K562 (cell line): ENCODE measurements around the gene USP28. TPM values are rescaled to one million over a fixed set of nuclear protein-coding genes. Genes with fewer than 3 reads are reported as not detected.

ENCODE experiments used
- CBX8 ChIP-seq: fragments of 200-600 bp; sonication (generic); IDR thresholded peaks from 2 replicates; pipeline ENCODE4 v1.6.1; 2012; ENCODE audit warnings: borderline replicate concordance, mixed run types, low read depth, mild to moderate bottlenecking, moderate library complexity, mixed read lengths, low read length, control low read depth, inconsistent platforms; ENCODE audit not compliant: poor library complexity, severe bottlenecking; ENCODE audit errors: extremely low read depth
- CGGBP1 ChIP-seq: fragments of 250-450 bp; sonication (Bioruptor Pico); IDR thresholded peaks from 2 replicates; pipeline ENCODE4 v1.9.0; 2021; ENCODE audit warnings: mild to moderate bottlenecking
- ELF1 ChIP-seq: fragments of 200-800 bp; sonication (Bioruptor generic); IDR thresholded peaks from 2 replicates; pipeline ENCODE4 v1.6.1; 2016; ENCODE audit warnings: missing genetic modification characterization, missing compliant biosample characterization
- GMEB1 ChIP-seq: fragments of 250-450 bp; sonication (Bioruptor Pico); IDR thresholded peaks from 2 replicates; pipeline ENCODE4 v1.4.0; 2020; ENCODE audit warnings: mild to moderate bottlenecking
- MTF1 ChIP-seq: fragments of 250-450 bp; sonication (Bioruptor Pico); IDR thresholded peaks from 2 replicates; pipeline ENCODE4 v1.9.0; 2021; ENCODE audit warnings: moderate library complexity, mild to moderate bottlenecking, inconsistent platforms, borderline replicate concordance
- NCOA6 ChIP-seq: fragments of 450-650 bp; IDR thresholded peaks from 2 replicates; pipeline ENCODE4 v1.6.1; 2017; ENCODE audit warnings: mild to moderate bottlenecking
- NFATC3 ChIP-seq: fragments of 450-650 bp; IDR thresholded peaks from 2 replicates; pipeline ENCODE4 v1.6.1; 2017; ENCODE audit warnings: mild to moderate bottlenecking
- NFIC ChIP-seq: fragments of 450-650 bp; IDR thresholded peaks from 2 replicates; pipeline ENCODE4 v1.6.1; 2017; ENCODE audit warnings: mild to moderate bottlenecking, inconsistent platforms
- NR0B1 ChIP-seq: fragments of 450-650 bp; IDR thresholded peaks from one replicate; pipeline ENCODE4 v1.6.1; 2018; ENCODE audit warnings: mild to moderate bottlenecking, moderate library complexity; ENCODE audit not compliant: partially characterized antibody
- NR2C2 ChIP-seq, 2 experiments: fragments of 200-800 bp in 1 of 2; sonication (Bioruptor generic) in 1 of 2; sonication (generic) in 1 of 2; formaldehyde crosslinking in 1 of 2; IDR thresholded peaks; 2 replicates each; pipeline versions ENCODE4 v1.6.1 to v1.8.0; 2016 to 2022; ENCODE audit warnings: mild to moderate bottlenecking in 1 of 2, missing compliant biosample characterization in 1 of 2, missing genetic modification characterization in 1 of 2, missing genetic modification reagents in 1 of 2
- RBM15 ChIP-seq: fragments of 200-400 bp; formaldehyde crosslinking; IDR thresholded peaks from 2 replicates; pipeline ENCODE4 v1.6.1; 2018; ENCODE audit warnings: mild to moderate bottlenecking, low read length, moderate library complexity; ENCODE audit not compliant: insufficient read depth
- SMARCC2 ChIP-seq: fragments of 450-650 bp; IDR thresholded peaks from 2 replicates; pipeline ENCODE4 v1.6.1; 2017; ENCODE audit warnings: antibody characterized with exemption, moderate library complexity, mild to moderate bottlenecking, low read depth
- SNRNP70 ChIP-seq: fragments of 200-400 bp; formaldehyde crosslinking; optimal IDR thresholded peaks from 2 replicates; pipeline ENCODE3; 2017; ENCODE audit warnings: low read depth, low read length
- SRSF3 ChIP-seq: fragments of 200-400 bp; formaldehyde crosslinking; IDR thresholded peaks from 2 replicates; pipeline ENCODE4 v1.6.1; 2016; ENCODE audit warnings: mild to moderate bottlenecking, low read length, moderate library complexity; ENCODE audit not compliant: insufficient read depth
- ZNF589 ChIP-seq: fragments of 200-800 bp; sonication (Bioruptor generic); IDR thresholded peaks from 2 replicates; pipeline ENCODE4 v1.6.1; 2016; ENCODE audit warnings: low read depth, missing genetic modification characterization, missing compliant biosample characterization
- polyA plus RNA-seq, 8 experiments: library from polyadenylated mRNA; depleted of rRNA in 4 of 8; stranded (reverse) in 5 of 8; unstranded in 3 of 8; fragments of >200 nt; fragmentation: Nextera tagmentation in 2 of 8; fragmentation: Illumina TruSeq in 1 of 8; extraction: Ambion mirVana in 2 of 8; extraction: Trizol in 1 of 8; gene quantifications; 2 replicates each; pipeline versions ENCODE4 v1.2.1 to v1.2.3, GENCODE V29; 2011 to 2014; ENCODE audit warnings: inconsistent platforms in 1 of 8, missing spikeins in 1 of 8
- total RNA-seq, 7 experiments: library from RNA; depleted of rRNA in 6 of 7; stranded (reverse); fragments of >200 nt in 6 of 7; fragmentation: Illumina TruSeq in 2 of 7; extraction: Trizol in 2 of 7; gene quantifications; 2 replicates each; pipeline versions ENCODE4 v1.2.1 to v1.2.3, GENCODE V29; 2011 to 2021; ENCODE audit warnings: low replicate concordance in 1 of 7
- TF ChIP-seq, protein P1 (sequence below): fragments of 450-650 bp; IDR thresholded peaks from 2 replicates; pipeline ENCODE4 v1.7.0; 2016; ENCODE audit warnings: borderline replicate concordance
- TF ChIP-seq, protein P2 (sequence below): fragments of 450-650 bp; IDR thresholded peaks from 2 replicates; pipeline ENCODE4 v1.6.1; 2016; ENCODE audit warnings: antibody characterized with exemption
- TF ChIP-seq, protein P3 (sequence below): sonication (generic); formaldehyde crosslinking; IDR thresholded peaks from 2 replicates; pipeline ENCODE4 v1.8.1; 2022; ENCODE audit warnings: missing genetic modification reagents

USP28 gene
- total and polyA plus RNA-seq, 9 of the 15 experiments (the other 6 are each of a cell fraction or from before 2014, with no cell fraction given) = 3.7 to 42.7 (median 20.3) TPM

DNA sequence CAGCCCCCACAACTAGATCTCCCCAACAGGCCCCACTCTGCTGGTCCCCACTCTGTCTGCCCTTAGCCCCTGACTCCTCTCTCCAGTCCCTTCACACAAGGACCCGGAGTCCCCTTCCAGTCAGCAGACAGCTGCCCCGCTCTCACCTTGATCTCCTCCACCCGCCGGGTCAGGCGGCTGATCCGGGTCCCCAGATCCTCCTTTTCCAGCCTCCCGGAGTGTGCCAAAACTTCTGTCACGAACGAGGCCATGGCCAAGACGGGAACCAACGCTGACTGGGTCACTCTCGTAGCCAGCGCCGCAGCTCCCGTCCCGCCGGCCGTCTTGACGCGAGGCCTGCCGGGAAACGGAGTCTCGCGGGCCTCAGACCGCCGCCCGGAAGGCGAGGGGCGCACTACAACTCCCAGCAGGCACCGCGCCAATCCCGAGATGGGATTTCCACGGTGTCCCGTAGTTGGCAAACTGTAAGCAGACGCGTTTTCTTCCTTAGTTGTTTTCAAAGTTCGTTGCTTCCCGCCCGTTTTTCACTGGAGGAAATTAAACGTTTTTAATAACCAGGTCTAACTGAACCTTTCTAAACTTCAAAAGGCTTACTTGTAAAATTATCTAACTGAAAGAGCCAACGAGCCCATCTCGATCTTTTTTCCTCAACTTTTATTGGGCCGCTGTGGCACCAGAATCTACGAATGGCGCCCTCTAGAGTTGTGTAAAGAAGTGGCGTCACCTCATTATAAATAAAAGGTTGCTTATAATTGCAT, 101.8 kb downstream of the USP28 start, which contains the start of gene ZW10 (continued):
- TF ChIP-seq NR0B1 (no peak), MTF1 (CRISPR knock-in tag) (no peak), GMEB1 (CRISPR knock-in tag) (peak; percentile 75), NFIC (peak; percentile 22; the same call in 1 of the 2 replicates), SRSF3 (no peak), ZNF589 (CRISPR knock-in tag) (no peak; the same call in 1 of the 2 replicates), RBM15 (no peak), ELF1 (tag) (peak; percentile 83), SNRNP70 (no peak), NR2C2 (CRISPR knock-in tag; IDR thresholded peaks at IDR 0.05) (no peak), NR2C2 (tag; IDR thresholded peaks at IDR 0.05) (peak; percentile 91), SMARCC2 (no peak), CGGBP1 (no peak), NFATC3 (no peak), NCOA6 (no peak), CBX8 (no peak)
- TF ChIP-seq, protein P1, sequence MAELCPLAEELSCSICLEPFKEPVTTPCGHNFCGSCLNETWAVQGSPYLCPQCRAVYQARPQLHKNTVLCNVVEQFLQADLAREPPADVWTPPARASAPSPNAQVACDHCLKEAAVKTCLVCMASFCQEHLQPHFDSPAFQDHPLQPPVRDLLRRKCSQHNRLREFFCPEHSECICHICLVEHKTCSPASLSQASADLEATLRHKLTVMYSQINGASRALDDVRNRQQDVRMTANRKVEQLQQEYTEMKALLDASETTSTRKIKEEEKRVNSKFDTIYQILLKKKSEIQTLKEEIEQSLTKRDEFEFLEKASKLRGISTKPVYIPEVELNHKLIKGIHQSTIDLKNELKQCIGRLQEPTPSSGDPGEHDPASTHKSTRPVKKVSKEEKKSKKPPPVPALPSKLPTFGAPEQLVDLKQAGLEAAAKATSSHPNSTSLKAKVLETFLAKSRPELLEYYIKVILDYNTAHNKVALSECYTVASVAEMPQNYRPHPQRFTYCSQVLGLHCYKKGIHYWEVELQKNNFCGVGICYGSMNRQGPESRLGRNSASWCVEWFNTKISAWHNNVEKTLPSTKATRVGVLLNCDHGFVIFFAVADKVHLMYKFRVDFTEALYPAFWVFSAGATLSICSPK = no peak
- TF ChIP-seq, protein P2, sequence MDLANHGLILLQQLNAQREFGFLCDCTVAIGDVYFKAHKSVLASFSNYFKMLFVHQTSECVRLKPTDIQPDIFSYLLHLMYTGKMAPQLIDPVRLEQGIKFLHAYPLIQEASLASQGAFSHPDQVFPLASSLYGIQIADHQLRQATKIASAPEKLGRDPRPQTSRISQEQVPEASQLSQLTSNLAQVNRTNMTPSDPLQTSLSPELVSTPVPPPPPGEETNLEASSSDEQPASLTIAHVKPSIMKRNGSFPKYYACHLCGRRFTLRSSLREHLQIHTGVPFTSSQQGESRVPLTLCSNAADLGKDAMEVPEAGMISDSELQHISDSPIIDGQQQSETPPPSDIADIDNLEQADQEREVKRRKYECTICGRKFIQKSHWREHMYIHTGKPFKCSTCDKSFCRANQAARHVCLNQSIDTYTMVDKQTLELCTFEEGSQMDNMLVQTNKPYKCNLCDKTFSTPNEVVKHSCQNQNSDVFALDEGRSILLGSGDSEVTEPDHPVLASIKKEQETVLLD = peak; percentile 39; the same call in 1 of the 2 replicates
- TF ChIP-seq, protein P3, sequence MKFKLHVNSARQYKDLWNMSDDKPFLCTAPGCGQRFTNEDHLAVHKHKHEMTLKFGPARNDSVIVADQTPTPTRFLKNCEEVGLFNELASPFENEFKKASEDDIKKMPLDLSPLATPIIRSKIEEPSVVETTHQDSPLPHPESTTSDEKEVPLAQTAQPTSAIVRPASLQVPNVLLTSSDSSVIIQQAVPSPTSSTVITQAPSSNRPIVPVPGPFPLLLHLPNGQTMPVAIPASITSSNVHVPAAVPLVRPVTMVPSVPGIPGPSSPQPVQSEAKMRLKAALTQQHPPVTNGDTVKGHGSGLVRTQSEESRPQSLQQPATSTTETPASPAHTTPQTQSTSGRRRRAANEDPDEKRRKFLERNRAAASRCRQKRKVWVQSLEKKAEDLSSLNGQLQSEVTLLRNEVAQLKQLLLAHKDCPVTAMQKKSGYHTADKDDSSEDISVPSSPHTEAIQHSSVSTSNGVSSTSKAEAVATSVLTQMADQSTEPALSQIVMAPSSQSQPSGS (CRISPR knock-in tag) = no peak
